DOHH2 (cell line): ENCODE results near the gene PEMT.
"Not testable (repeated sequence)": the region's sequence is repeated elsewhere in the genome, so short reads cannot be mapped to it uniquely, and the experiment has no call there.

Experiments used
- EZH2phosphoT487 ChIP-seq: fragments of 200-600 bp; sonication (generic); IDR thresholded peaks from 2 replicates; pipeline ENCODE4 v1.6.1; 2017; ENCODE audit warnings: borderline replicate concordance, mild to moderate bottlenecking, antibody characterized with exemption, low read length, moderate library complexity, mixed read lengths
- TF ChIP-seq, protein P1 (sequence below): fragments of 200-600 bp; sonication (generic); IDR thresholded peaks from one replicate; pipeline ENCODE4 v1.5.1; 2014; ENCODE audit warnings: antibody characterized with exemption, mild to moderate bottlenecking, low read depth, low read length; ENCODE audit not compliant: poor library complexity, severe bottlenecking

DNA sequence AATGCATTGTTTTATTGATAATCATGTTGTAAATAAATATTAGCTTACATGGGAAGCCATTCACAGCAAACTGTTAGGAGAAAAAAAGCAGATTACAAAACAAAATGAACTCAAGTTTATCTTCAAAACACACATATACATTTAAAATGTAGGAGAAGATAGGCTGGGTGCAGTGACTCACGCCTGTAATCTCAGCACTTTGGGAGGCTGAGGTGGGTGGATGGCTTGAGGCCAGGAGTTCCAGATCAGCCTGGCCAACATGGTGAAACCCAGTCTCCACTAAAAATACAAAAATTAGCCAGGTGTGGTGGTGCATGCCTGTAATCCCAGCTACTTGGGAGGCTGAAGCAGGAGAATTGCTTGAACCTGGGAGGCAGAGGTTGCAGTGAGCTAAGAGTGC is 125.6 kb downstream of the PEMT start:
- TF ChIP-seq, protein P1, sequence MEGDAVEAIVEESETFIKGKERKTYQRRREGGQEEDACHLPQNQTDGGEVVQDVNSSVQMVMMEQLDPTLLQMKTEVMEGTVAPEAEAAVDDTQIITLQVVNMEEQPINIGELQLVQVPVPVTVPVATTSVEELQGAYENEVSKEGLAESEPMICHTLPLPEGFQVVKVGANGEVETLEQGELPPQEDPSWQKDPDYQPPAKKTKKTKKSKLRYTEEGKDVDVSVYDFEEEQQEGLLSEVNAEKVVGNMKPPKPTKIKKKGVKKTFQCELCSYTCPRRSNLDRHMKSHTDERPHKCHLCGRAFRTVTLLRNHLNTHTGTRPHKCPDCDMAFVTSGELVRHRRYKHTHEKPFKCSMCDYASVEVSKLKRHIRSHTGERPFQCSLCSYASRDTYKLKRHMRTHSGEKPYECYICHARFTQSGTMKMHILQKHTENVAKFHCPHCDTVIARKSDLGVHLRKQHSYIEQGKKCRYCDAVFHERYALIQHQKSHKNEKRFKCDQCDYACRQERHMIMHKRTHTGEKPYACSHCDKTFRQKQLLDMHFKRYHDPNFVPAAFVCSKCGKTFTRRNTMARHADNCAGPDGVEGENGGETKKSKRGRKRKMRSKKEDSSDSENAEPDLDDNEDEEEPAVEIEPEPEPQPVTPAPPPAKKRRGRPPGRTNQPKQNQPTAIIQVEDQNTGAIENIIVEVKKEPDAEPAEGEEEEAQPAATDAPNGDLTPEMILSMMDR: not testable (repeated sequence)
- TF ChIP-seq EZH2phosphoT487: not testable (repeated sequence)
